Activated CD4-positive, alpha-beta T cell treated with anti-CD3 and anti-CD28 coated beads, Interleukin-2, amount 50 U/mL, for 1 hour (primary cell): ENCODE data around the gene UVRAG.

Experiments used
- DNase-seq: peaks from one replicate; pipeline ENCODE4 v3.0.0-alpha.2; 2020

The UVRAG gene

DNA sequence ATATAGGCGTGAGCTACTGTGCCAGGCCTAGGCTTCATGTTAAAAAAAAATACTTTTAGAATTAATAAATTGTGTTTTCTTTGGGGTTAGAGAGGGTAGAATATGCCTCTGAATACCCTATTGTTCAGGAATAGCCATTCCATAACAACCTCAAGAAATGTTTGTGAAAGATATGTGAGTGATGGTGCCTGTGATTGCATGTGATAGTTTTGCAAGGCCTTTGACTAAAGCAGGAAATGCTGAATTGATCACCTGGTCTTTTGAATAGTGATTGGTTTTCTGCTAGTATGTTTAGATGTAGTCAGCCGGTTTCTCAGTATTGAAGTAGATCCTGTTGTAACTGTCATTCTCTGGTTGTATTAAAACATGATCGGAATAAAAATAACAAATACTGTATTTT, 73.4 kb downstream of the UVRAG start:
- no peak for DNase-seq

DNA sequence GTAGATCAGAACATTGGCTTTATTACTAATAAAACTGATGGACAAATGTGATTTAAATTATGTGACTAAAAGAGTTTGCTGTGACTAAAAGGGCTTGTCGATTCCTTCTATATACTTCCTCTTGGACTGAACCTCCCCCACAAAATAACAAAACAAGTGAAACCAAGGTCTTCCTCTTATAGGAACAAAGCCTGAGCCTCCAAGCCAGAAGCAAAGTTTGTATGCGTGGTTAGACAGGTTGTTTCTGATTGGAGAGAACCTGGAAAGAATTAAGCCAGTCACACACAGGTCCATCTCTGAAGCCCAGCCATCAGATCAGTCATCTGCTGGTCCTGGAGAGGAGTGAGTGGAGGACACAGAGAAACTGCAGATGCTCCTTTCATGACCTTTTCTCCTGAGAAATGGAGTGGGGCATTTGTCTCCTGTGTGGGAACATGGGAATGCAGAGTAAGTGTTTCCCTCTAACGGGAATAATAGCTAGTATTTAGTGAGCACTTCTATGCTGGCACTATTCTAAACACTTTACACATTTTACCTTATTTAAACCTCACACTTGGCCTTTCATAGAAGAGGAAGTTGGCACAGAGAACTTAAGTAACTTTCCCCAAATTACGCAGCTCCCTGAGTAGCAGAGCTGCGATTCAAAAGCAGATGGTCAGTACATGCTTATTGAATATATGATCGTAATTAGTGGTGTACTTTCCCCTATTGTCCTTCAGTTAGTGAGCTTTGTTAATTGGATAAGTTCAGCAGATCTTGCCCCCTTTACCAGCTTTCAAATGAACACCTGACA, 77.1 kb downstream of the UVRAG start:
- DNase-seq: no peak

DNA sequence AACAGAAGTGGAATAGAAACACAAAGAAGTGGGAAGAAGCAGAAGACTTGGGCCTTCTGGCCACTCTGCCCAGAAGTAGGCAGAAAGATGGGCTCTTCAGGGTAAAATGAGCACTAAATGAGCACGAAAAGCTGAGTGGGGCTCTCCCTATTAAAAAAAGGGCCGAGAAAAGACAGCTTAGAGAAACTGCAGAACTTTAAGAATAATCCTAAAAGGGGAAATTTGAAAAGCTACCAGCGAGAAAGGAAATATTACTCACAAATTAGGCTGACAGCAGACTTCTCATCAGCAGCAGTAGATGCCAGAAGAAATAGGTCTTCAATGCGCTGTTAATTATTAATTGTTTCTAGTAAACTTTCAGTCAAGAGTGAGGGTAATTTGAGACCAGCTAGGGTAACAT, 78.2 kb downstream of the UVRAG start:
- no peak for DNase-seq

DNA sequence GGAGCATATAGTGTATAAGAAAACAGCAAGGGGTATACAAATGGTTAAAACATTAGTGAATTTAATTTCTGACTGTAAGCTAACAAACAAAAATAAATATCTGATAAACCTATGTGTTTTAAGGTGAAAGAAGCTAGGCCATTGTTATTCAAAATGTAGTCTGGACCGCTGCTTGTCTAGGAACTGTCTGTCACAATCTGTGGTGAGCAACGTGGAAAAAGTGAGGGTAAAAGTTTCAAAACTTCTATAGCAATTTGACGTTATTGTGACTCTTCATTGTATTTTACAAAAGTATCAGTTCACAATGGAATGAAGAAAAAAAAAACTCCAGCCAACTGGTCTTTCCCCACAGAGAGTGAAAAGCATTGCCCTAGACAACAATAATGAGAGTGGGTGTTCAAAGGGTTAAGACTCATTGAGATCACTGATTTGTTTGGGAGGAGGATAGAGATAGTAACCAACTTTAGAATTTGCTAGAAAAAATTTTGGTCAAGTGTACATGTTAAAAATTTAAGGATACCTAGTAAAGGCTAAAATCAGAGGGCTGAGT, 79.1 kb downstream of the UVRAG start:
- DNase-seq: no peak

DNA sequence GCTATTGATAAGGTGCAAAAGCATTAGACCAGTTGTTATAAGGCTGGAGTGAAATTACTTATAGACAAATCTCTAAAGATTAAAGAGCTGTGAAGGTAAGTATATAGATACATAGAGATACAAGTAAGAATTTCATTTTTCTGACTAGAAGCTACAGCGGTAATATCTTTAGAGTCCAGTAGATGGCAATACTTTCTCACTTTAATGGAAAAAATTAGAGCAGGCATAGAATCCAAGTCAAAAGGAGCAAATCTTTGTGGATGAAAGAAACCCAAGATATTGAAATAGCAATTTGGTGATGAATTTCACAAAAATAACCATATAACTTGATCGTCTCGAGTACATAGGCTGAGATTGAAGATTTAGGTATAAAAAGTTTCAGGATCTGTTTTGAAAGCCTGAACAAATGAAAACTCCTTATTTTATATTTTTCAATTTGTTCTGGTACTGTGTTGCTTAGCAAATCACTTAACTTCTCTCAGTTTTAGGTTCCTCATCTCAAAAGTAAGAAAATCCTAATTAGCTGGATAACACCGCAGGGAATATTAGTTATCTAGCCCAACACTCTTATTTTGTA, 81.9 kb downstream of the UVRAG start:
- DNase-seq: no peak

DNA sequence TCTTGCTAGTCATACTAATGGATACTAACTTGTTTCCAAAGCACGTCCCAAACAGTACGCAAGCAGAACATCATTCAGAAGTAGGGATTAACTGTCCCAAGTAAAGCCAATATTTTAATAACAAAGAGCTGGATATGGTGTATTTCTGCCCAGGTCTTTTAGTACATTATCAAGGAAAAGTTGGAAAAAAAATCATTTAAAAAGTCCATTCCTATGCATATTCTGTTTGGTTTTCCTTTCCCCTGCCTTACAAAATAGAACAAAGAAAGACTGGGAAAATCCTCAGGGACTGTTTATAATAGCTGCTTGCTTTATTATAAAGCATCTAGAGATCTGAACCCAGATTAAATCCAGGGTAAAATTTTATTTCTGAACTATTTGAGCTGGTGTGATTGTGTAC, 83.9 kb downstream of the UVRAG start:
- DNase-seq: no peak

DNA sequence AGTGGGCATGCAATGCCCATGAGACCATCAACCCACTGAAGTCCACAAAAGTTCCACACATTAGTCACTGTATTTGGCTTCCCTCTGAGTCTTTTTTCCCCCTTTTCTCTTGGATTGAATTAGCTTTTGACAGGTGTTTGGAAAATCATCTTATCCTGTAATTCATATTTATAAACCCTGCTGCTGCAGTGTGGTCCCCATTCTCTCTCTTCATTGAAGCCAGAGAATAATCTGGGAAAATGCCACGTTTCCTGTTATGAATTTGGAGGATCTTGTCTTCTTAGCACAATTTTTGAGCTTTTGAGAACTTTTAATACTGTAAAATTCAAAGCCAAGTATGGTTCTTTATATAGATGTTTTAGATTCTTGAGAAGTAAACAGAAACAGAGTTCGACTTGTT, 84.8 kb downstream of the UVRAG start:
- DNase-seq: no peak

DNA sequence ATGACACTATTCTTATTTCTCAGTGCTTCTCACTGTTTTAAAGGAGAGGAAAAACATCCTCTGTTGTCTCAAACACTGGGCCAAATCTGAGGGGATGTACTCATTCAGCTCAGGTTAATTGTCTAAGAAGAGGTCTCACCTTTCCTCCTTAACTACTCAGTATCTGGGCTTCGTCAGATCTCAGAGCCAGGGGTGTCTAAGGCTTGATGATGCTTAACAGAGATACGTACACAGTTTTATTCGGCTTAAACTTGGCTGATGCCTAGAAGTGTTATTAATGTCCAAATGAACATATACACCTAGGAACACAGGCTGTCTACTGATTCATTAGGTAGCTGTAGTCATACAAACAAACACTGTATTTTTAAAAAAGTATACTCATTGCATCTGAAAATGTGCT, 85.8 kb downstream of the UVRAG start:
- DNase-seq: no peak

DNA sequence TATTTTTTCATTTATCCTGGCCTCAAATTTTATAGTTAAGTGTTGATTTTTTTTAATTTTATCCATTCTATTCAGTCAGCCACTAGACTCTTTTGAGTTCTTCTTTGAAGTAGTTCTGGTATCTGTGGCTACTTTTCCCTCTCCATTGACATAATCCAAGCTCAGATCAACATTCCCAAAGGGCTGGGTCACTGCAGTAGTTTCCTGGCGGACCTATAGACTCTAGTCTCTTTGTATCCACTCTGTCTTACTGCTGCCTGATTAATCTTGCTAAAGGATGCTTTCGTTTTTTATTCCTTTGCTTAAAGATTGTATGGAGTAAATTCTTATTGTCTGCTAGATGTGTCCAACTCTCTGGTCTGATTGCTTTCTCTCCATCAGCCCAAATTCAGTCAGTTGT, 87.6 kb downstream of the UVRAG start:
- no peak for DNase-seq

DNA sequence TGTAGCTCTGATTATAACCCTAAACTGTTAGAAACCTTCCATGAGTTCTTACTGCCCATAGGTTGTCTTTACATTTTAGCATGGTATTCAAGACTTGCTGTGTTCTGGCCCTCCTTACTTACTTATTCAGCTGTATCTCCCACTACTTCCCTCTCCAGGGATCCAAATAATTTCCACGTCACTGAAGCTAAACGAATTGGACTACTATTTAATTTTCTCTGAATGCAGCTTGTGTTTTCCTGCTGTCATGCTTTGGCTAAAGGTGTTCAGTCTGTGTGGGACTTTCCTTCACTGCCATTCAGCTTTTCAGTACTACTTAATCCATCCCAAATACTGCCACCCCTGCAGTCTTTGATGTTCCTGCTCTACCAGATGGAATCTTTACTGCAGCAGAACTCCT, 88.3 kb downstream of the UVRAG start:
- DNase-seq: no peak

DNA sequence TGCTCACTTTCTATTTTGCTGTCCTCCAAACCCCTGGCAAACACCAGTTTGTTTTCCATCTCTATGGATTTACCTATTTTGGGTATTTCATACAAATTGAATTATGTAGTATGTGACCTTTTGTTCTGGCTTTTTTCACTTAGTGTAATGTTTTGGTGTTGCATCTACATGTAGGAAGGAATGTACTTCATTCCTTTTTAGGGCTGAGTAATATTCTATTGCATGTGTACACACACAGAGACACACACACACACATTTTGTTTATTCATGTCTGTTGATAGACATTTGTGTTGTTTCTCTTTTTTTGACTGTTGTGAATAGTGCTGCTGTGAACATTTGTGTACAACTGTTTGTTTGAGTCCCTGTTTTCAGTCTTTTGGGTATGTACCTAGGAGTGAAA, 90.4 kb downstream of the UVRAG start:
- no peak for DNase-seq

DNA sequence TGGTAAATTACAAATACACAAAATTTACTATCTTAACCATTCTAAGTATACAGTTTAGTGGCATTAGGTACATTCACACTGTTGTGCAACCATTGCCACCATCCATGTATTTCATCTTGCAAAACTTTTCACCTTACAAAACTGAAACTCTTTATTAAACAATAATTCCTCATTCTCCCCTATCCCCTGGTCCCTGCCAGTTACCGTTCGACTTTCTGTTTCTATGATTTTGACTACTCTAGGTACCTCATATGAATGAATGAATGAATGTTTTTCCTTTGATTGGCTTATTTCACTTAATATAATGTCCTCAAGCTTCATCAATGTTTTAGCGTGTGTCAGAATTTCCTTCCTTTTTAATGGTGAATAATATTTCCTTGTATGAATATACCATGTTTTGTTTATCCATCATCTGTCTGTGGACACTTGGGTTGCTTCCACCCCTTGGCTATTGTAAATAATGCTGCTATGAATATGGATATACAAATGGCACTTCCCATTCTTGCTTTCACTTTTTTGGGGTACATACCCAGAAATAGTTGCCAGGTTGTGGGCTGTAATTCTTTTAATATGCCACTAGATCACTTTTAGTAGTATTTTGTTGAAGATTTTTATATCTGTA, 93.0 kb downstream of the UVRAG start:
- DNase-seq: no peak

DNA sequence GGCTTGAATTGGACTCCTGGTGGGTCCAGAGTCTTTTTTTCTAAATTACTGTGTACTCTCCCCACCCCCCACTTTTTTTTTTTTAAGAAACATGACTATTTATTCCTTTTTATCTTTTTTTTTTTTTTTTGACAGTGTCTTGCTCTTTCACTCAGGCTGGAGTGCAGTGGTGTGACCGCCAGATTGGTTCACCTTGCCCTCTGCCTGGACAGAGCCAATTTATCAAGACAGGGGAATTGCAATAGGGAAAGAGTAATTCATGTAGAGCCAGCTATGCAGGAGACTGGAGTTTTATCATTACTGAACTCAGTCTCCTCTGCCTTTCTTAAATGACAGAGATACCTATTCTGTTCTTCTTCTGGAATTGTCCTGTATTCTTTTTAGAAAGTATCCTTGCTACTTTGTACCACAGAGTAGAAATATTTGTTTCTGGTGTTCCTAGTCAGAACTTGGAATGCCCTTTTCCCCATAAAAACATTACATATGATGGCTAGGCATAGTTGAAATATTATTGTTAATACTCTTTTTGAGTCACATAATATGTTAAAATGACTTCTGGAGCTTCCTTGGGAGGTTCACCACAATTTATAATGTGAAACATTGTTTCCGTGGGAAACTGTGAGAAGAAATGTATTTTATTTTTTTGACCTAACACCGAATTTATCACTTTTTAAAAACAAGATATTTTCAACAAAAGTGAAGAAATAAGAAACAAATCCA, 95.6 kb downstream of the UVRAG start:
- no peak for DNase-seq

DNA sequence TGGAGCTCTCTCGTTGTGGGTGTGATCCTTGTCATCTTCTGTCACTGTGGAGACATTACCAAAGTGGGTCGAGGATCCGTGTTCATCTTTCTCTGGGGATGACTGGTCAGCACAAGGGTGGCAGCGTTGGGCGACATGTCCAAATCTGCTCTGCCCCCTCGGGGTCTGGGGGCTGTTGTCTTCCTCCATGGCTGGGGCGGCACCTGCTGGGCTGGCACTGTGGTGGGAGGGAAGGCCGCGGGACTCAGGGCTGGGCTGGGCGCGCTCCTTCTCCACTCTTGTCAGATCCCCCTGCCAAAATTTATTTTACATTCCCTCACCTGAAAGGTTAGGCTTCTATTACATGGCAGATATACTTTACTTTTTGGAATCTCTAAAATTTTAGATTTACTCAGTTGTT, 96.4 kb downstream of the UVRAG start:
- DNase-seq: no peak

DNA sequence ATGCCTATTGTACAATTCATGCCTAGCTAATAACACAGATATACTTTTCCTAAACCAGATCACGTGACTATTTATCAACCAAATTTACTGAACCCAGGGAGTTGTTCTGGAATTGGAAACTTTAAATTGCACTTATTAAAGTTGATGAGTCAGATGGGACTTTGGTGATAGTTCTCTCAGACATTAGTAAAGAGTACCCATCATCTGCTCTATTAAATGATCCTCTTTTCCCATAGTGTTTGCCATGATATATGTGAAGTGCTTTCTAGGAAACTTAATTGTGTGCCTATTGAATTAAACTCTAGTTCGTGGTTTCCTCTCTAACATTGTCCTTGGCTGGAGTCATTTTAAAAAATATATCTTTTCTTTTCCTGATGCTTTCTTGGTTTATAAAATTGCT, 99.0 kb downstream of the UVRAG start:
- DNase-seq: no peak

DNA sequence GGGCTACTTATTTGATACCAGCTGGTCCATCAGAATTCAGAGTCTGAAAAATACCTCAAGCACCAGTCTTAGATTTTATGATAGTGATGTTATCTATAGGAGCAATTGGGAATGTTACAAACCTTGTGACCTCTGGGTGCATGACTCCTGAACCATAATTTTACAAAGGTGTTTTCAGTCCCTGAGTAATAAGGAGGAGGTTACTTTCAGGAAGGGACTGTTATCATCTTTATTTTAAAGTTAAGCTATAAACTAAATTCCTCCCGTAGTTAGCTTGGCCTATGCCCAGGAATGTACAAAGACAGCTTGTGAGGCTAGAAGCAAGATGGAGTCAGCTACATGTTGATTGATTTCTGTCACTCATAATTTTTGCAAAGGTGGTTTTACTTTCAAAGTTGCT, 101.9 kb downstream of the UVRAG start:
- DNase-seq: no peak

DNA sequence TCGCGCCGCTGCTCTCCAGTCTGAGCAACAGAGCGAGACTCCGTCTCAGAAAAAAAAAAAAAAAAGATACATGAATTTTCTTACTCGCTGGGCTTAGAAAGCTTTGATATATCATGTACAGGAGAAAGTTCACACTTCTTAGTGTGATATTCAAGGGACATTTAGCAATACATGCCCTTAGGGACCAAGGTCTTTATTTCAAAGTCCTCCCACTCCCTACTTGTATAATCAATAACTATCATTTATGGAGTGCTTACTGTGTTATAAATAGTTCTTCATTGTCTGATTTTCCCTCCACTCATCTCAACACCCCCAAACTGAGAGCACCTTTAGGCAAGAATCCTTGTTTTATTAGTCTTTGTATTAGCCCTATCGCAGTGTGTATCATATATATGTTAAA, 103.3 kb downstream of the UVRAG start:
- no peak for DNase-seq

DNA sequence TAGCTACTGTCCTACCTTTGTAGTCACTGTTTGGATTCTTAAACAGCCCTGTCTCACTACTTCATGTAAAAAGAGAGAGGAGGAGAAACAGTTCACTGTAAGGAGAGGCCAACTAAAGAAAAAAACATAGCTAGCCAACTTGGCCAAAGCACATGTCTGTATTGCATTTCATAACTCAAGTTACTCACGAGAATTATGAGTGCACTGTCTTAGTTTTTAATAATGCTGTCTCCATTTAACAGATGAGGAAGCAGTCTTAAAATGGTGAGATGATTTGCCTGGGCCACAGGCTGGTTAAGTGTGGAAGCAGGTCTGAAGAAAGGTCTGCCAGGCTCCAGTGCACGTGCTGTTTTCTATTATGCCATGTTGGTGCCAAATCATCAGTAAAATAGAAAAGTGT, 104.5 kb downstream of the UVRAG start:
- DNase-seq: no peak

DNA sequence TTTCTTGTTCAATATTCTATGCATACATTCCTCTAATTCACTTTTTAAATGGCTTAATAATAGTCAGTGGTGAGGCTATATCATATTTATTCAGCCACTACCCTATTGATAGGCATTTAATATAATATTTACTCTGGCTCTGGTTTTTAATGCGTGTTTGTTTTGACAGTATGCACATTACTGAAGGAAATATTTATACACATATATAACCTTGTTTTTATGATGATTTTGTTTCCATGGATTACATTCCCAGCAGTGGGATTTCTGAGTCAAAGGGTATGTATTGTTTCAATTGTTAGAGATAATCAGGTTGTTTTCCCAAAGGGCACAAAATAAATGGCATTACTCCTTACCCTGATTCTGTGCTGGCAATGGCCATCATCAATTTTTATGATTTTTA, 105.8 kb downstream of the UVRAG start:
- DNase-seq: no peak

DNA sequence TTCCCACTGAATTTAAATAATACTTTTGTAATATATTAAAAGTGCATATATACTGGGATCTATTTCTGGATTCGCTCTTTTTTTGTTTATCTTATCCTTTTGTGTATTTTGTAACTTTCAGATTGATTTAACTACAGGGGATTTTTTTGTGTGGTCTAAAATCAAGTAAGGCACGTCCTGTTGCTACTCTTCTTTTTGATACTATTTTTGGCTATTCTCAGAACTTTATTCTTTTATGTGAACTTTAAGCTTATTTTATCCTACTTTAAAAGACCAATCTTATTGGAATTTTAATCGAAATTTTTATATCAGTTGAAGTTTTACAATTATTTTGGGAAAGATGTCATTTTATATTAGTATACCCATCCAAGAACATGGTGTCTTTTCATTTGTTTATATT, 106.8 kb downstream of the UVRAG start:
- DNase-seq: no peak

DNA sequence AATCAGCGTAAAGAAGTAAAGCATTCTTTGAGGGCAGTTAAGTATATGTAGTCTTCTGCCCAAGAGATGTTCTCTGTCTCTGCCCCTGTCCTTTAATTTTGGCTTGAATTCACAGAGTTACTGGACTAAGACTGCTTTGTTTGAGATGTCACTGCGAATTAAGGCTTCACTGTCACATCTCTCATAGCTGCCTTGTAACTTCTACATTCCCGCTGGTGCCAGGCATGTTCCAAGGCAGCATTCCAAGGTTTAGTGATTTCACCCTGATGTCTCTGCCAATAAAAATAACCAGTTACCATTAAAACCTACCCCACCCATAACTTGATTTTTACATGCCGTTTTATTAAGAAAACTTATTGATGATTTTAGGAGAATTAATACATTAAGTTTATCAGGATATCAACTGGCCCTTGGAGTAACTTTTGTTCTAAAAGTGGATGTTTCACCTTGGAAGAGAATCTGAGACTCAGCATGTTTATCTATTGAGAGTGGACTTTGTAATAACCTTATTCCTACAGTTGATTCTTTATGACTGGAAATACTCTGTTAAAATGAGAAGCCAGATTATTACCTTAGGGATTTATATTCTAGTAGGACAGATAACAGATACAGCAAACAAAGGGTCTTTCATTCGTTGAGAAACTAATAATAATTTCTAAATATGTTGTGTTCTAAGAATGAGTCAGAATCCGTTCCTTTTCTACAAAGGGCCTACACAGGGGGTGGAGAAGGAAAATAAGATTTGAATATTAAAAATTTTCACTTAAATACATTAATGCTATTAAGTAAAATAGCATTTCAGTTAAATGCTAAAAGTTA, 110.2 kb downstream of the UVRAG start:
- DNase-seq: no peak

DNA sequence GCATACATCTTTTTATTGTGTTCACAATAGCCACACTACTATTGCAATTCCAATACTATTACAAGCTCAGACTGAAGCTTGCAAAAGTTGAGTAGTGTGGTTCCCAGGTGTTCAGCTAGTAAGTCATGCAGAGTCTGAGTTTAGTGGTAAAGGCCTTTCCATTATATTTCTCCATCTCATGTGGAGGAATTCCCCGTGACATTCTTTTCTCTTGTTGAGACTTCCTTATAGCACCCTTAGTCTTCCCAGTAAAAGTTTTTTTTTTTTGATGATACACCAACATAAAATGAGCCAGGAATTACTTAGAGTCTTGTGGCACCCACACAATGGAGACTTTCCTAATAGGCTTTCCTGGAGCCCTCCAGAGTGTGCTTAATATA, 110.8 kb downstream of the UVRAG start:
- DNase-seq: no peak

DNA sequence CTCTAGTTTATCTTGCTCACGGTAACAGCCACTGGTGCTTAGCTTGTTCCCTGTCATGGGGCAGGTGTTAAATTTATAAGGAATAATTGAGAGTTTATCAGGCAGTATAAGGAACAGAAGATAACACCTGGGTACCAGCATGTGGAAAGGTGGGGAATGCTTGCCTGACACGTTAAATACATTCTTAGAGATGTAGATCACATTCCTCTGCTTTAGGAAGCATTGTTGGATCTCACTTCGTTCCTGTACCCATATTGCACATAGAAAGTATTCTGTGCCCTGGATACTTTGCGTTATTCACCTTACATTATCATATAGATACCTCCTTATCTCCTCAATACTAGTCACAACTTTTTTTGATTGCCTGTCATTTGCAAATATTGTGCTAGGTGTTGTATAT, 114.7 kb downstream of the UVRAG start:
- no peak for DNase-seq
